Tibial nerve (tissue), 4 donors: Measurements from ENCODE around the gene GALNT13. TPM values are rescaled to one million over a fixed set of nuclear protein-coding genes. Genes with fewer than 3 reads are reported as not detected.

Experiments
- DNase-seq, 2 donors: peaks; one replicate each; pipeline ENCODE4 v3.0.0-alpha.2; 2019; ENCODE audit warnings: low spot score in 2 of 2
- H3K27ac ChIP-seq, 4 donors: fragments of 200-600 bp; sonication (generic) in 3 of 4; one replicate each; pipeline ENCODE4 v1.5.1; 2017 to 2019; ENCODE audit warnings: mild to moderate bottlenecking in 1 of 4
- H3K27me3 ChIP-seq, 2 donors: fragments of 200-600 bp; sonication (generic) in 1 of 2; one replicate each; pipeline versions ENCODE4 v1.5.1 to v1.6.0; 2017 to 2019
- H3K36me3 ChIP-seq, 3 donors: fragments of 200-600 bp; sonication (generic); one replicate each; pipeline ENCODE4 v1.5.1; 2018 to 2019
- H3K4me1 ChIP-seq, 4 donors: fragments of 200-600 bp; sonication (generic) in 3 of 4; one replicate each; pipeline ENCODE4 v1.5.1; 2017 to 2019
- H3K4me3 ChIP-seq, 4 donors: fragments of 200-600 bp; sonication (generic) in 3 of 4; one replicate each; pipeline ENCODE4 v1.5.1; 2017 to 2019; ENCODE audit warnings: mild to moderate bottlenecking in 1 of 4, moderate library complexity in 1 of 4
- H3K9me3 ChIP-seq, 4 donors: fragments of 200-600 bp; sonication (generic) in 3 of 4; one replicate each; pipeline ENCODE4 v1.5.1; 2017 to 2019
- CTCF ChIP-seq, 5 experiments: fragments of 200-600 bp in 3 of 5; fragments of 450-650 bp in 2 of 5; sonication (generic) in 3 of 5; IDR thresholded peaks; one replicate each; pipeline ENCODE4 v1.5.1; 2016 to 2019; ENCODE audit warnings: antibody characterized with exemption in 5 of 5, mild to moderate bottlenecking in 3 of 5, moderate library complexity in 2 of 5
- EP300 ChIP-seq, 2 donors: sonication (generic); formaldehyde crosslinking; IDR thresholded peaks; one replicate each; pipeline ENCODE4 v1.6.1; 2017; ENCODE audit warnings: antibody characterized with exemption in 2 of 2, mild to moderate bottlenecking in 1 of 2
- POLR2A ChIP-seq, 2 donors: fragments of 450-650 bp; IDR thresholded peaks; one replicate each; pipeline ENCODE4 v1.6.1; 2017; ENCODE audit warnings: antibody characterized with exemption in 2 of 2, mild to moderate bottlenecking in 2 of 2, moderate library complexity in 2 of 2
- WGBS, 2 donors: methylation state at CpG; one replicate each; pipeline ENCODE4 v1.1.5; 2018; 5-methylcytosine and 5-hydroxymethylcytosine counted together
- total RNA-seq, 4 donors: library from RNA; depleted of rRNA; stranded (reverse); fragments of >200 nt; gene quantifications; one replicate each; pipeline ENCODE4 v1.1.0, GENCODE V29; 2016

Gene GALNT13
- total RNA-seq, 4 donors from 2014 or later, result under 0.01 to 3.1 (median 1.3) TPM; not detected in 1

DNA sequence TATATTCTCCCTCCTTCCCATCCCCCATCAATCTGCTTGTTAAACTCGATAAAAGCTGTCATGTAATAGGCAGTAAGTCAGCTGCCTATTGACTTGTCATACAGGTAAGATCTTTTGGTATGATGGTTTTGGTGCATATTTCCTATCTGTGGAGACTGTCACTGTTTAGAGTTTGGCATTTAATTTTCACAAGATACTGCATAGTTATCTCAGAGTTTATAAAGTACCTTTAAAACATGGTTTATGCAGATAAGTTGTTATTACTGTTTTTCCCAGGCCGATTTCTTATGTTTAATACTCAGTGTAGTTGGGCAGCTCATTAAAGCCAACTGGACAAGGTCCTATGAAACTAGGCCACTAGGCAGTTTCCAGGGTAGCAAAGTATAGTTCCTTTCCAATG lies 222.1 kb downstream of the GALNT13 start:
- Histone ChIP-seq H3K4me1 (no peaks in the 10 kb centered on the region), H3K27ac (no peak overlapping the region), H3K36me3 (no peaks in the 10 kb centered on the region), H3K9me3 (no peaks in the 10 kb centered on the region), H3K27me3 (no peaks in the 10 kb centered on the region), H3K4me3 (no peak overlapping the region)
- WGBS, 2 donors, result 79 to 88% methylated on average over 2 of the region's 2 CpGs
- no peak for DNase-seq
- no peak for TF ChIP-seq EP300 (IDR thresholded peaks at IDR 0.05)
- TF ChIP-seq CTCF (IDR thresholded peaks at IDR 0.05), result no peak
- no peak for TF ChIP-seq POLR2A (IDR thresholded peaks at IDR 0.05)

- Histone ChIP-seq H3K36me3 (no peaks in the 10 kb centered on the region), H3K27me3 (no peaks in the 10 kb centered on the region), H3K4me1 (no peaks in the 10 kb centered on the region), H3K9me3 (no peaks in the 10 kb centered on the region), H3K4me3 (no peak overlapping the region), H3K27ac (no peak overlapping the region)
- TF ChIP-seq EP300 (IDR thresholded peaks at IDR 0.05), result no peak
- no peak for TF ChIP-seq POLR2A (IDR thresholded peaks at IDR 0.05)
- TF ChIP-seq CTCF (IDR thresholded peaks at IDR 0.05), result no peak
- WGBS, 2 donors, result 71 to 80% methylated on average over 4 of the region's 4 CpGs
- no peak for DNase-seq
These were observed 226.2 kb downstream of the GALNT13 start for GRCh38 chr2:154097833-154098398.

- Histone ChIP-seq H3K4me1 (no peaks in the 10 kb centered on the region), H3K36me3 (no peaks in the 10 kb centered on the region), H3K9me3 (peaks cover 0 to 28% (median 6%) of the 10 kb centered on the region in 4 donors), H3K4me3 (no peak overlapping the region), H3K27ac (no peak overlapping the region), H3K27me3 (no peaks in the 10 kb centered on the region)
- WGBS, 2 donors, result 73 to 78% methylated on average over 2 of the region's 2 CpGs
- no peak for DNase-seq
- no peak for TF ChIP-seq EP300 (IDR thresholded peaks at IDR 0.05)
- no peak for TF ChIP-seq CTCF (IDR thresholded peaks at IDR 0.05)
- no peak for TF ChIP-seq POLR2A (IDR thresholded peaks at IDR 0.05)
These were observed 249.0 kb downstream of the GALNT13 start for GRCh38 chr2:154120706-154121105.

DNA sequence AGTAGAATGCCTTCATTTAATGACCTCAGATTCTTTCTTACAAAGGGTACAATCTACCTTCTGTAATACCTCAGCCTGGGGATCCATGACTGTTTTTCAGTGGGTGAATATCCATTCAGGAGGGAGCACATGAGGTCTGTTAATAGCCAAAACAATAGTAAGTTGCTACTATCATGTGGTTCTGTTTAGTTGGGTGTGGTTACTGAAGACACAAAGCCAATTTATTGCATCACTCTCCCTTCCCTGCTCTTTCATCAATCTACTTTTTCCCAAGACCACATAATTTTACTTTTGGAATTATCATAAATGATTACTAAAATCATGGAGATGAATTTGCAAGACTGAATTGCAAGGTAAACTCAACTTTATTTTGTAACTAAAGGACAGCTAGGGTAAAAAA lies 254.2 kb downstream of the GALNT13 start:
- DNase-seq, result no peak
- TF ChIP-seq EP300 (IDR thresholded peaks at IDR 0.05), result no peak
- TF ChIP-seq CTCF (IDR thresholded peaks at IDR 0.05), result no peak
- no peak for TF ChIP-seq POLR2A (IDR thresholded peaks at IDR 0.05)

DNA sequence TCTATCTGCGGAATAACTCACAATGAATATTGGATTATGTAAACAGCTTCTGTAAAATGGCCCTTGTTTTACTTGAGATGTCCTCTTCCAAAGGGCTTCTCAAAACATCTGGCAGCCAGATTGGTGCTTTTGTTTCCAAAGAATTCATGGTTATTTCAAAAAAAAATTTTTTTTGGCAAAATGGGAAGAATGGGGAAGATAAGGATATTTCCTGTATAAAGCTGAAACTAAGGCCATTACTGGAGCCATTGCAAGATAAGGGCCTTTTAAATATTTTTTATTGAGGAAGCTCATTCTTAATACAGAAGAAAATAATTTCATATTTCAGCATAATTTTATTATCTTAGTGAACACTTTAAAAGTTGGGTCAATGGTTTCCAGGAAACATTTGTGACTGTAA lies 259.1 kb downstream of the GALNT13 start:
- WGBS, 2 donors, result 75 to 85% methylated on average over 1 of the region's 1 CpG
- TF ChIP-seq CTCF (IDR thresholded peaks at IDR 0.05) (no peak), EP300 (IDR thresholded peaks at IDR 0.05) (no peak), POLR2A (IDR thresholded peaks at IDR 0.05) (no peak)

More for the DNA sequence above, 254.2 kb downstream of the GALNT13 start:
- Histone ChIP-seq H3K4me1 (no peaks in the 10 kb centered on the region), H3K9me3 (peaks cover 0 to 4% (median 0%) of the 10 kb centered on the region in 4 donors), H3K27me3 (no peaks in the 10 kb centered on the region), H3K4me3 (no peak overlapping the region), H3K36me3 (no peaks in the 10 kb centered on the region), H3K27ac (no peak overlapping the region)

More for the DNA sequence above, 259.1 kb downstream of the GALNT13 start:
- H3K4me3 ChIP-seq, result no peak overlapping the region
- no peaks in the 10 kb centered on the region for H3K4me1 ChIP-seq
- H3K36me3 ChIP-seq, result no peaks in the 10 kb centered on the region
- no peak overlapping the region for H3K27ac ChIP-seq
- H3K27me3 ChIP-seq, result no peaks in the 10 kb centered on the region
- no peaks in the 10 kb centered on the region for H3K9me3 ChIP-seq
- no peak for DNase-seq
